Peyer's patch (tissue), 4 donors: ENCODE data around the gene NANOG.

Experiments used
- CTCF ChIP-seq, 6 experiments: fragments of 450-650 bp in 4 of 6; fragments of 200-600 bp in 2 of 6; sonication (generic) in 1 of 6; IDR thresholded peaks; one replicate each; pipeline ENCODE4 v1.5.1; 2017 to 2019; ENCODE audit warnings: antibody characterized with exemption in 6 of 6, mild to moderate bottlenecking in 3 of 6, moderate library complexity in 1 of 6
- POLR2A ChIP-seq, 2 donors: fragments of 450-650 bp; IDR thresholded peaks; one replicate each; pipeline ENCODE4 v1.5.1; 2017; ENCODE audit warnings: antibody characterized with exemption in 2 of 2, mild to moderate bottlenecking in 2 of 2, moderate library complexity in 2 of 2

GRCh38 chr12:7748852-7749251 is 40.4 kb upstream of the NANOG start:
- TF ChIP-seq CTCF (IDR thresholded peaks at IDR 0.05) (no peak), POLR2A (IDR thresholded peaks at IDR 0.05) (no peak)
